ENCODE results near the gene PPFIBP1.

PPFIBP1 gene

GRCh38 chr12:27502021-27502435 lies 22.0 kb upstream of the PPFIBP1 start:
- no peak for DNase-seq (ENCODE audit: low read depth)
- no peak for TF ChIP-seq CTCF (conservative IDR thresholded peaks at IDR 0.05; ENCODE audit: low read depth, low read length)
- H3K4me3 ChIP-seq (ENCODE audit: low read depth, low read length): no peak overlapping the region

- no peak for TF ChIP-seq CTCF (conservative IDR thresholded peaks at IDR 0.05; ENCODE audit: low read depth, low read length)
- no peak overlapping the region for H3K4me3 ChIP-seq (ENCODE audit: low read depth, low read length)
- DNase-seq (ENCODE audit: low read depth): peak; percentile 16
These were observed 19.5 kb upstream of the PPFIBP1 start for GRCh38 chr12:27504507-27504906.

- no peak for TF ChIP-seq CTCF (conservative IDR thresholded peaks at IDR 0.05; ENCODE audit: low read depth, low read length)
- no peak overlapping the region for H3K4me3 ChIP-seq (ENCODE audit: low read depth, low read length)
- DNase-seq (ENCODE audit: low read depth): peak; percentile 52
These were observed 18.9 kb upstream of the PPFIBP1 start for GRCh38 chr12:27505109-27505508.

GRCh38 chr12:27505761-27506160 lies 18.2 kb upstream of the PPFIBP1 start:
- no peak overlapping the region for H3K4me3 ChIP-seq (ENCODE audit: low read depth, low read length)
- DNase-seq (ENCODE audit: low read depth): peak; percentile 35
- no peak for TF ChIP-seq CTCF (conservative IDR thresholded peaks at IDR 0.05; ENCODE audit: low read depth, low read length)

GRCh38 chr12:27506645-27507189 lies 17.3 kb upstream of the PPFIBP1 start:
- no peak for DNase-seq (ENCODE audit: low read depth)
- no peak overlapping the region for H3K4me3 ChIP-seq (ENCODE audit: low read depth, low read length)
- no peak for TF ChIP-seq CTCF (conservative IDR thresholded peaks at IDR 0.05; ENCODE audit: low read depth, low read length)

GRCh38 chr12:27508736-27509431 lies 15.1 kb upstream of the PPFIBP1 start:
- no peak for TF ChIP-seq CTCF (conservative IDR thresholded peaks at IDR 0.05; ENCODE audit: low read depth, low read length)
- H3K4me3 ChIP-seq (ENCODE audit: low read depth, low read length): no peak overlapping the region
- DNase-seq (ENCODE audit: low read depth): no peak
